ENCODE measurements around the gene SORBS1. TPM values are rescaled to one million over a fixed set of nuclear protein-coding genes. Genes with fewer than 3 reads are reported as not detected.

SORBS1 gene
- total RNA-seq, 4 donors from 2014 or later: 28.1 to 92.5 (median 41.7) TPM

- no peaks in the 10 kb centered on the region for H3K27me3 ChIP-seq
- TF ChIP-seq POLR2AphosphoS5 (IDR thresholded peaks at IDR 0.05) (no peak), POLR2A (IDR thresholded peaks at IDR 0.05) (no peak), EP300 (IDR thresholded peaks at IDR 0.05) (no peak)
- TF ChIP-seq, protein P1, sequence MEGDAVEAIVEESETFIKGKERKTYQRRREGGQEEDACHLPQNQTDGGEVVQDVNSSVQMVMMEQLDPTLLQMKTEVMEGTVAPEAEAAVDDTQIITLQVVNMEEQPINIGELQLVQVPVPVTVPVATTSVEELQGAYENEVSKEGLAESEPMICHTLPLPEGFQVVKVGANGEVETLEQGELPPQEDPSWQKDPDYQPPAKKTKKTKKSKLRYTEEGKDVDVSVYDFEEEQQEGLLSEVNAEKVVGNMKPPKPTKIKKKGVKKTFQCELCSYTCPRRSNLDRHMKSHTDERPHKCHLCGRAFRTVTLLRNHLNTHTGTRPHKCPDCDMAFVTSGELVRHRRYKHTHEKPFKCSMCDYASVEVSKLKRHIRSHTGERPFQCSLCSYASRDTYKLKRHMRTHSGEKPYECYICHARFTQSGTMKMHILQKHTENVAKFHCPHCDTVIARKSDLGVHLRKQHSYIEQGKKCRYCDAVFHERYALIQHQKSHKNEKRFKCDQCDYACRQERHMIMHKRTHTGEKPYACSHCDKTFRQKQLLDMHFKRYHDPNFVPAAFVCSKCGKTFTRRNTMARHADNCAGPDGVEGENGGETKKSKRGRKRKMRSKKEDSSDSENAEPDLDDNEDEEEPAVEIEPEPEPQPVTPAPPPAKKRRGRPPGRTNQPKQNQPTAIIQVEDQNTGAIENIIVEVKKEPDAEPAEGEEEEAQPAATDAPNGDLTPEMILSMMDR (IDR thresholded peaks at IDR 0.05): no peak
- DNase-seq (ENCODE audit: low spot score in 2 of 2): no peak
- H3K4me1 ChIP-seq: peaks cover 4% of the 10 kb centered on the region
- no peak overlapping the region for H3K27ac ChIP-seq
- H3K4me3 ChIP-seq: no peak overlapping the region
- WGBS: 81% methylated on average over 7 of the region's 10 CpGs
- H3K36me3 ChIP-seq: peaks cover 22% of the 10 kb centered on the region
- H3K9me3 ChIP-seq: no peaks in the 10 kb centered on the region
These were observed 165.2 kb downstream of the SORBS1 start for GRCh38 chr10:95395947-95396449.

GRCh38 chr10:95394161-95394880 lies 166.8 kb downstream of the SORBS1 start:
- Histone ChIP-seq H3K27ac (no peak overlapping the region), H3K9me3 (no peaks in the 10 kb centered on the region), H3K27me3 (no peaks in the 10 kb centered on the region), H3K4me3 (no peak overlapping the region), H3K36me3 (peaks cover 22% of the 10 kb centered on the region), H3K4me1 (peaks cover 12% of the 10 kb centered on the region)
- WGBS: 85% methylated on average over 6 of the region's 6 CpGs
- TF ChIP-seq, protein P1 (IDR thresholded peaks at IDR 0.05): no peak
- no peak for TF ChIP-seq POLR2AphosphoS5 (IDR thresholded peaks at IDR 0.05)
- TF ChIP-seq EP300 (IDR thresholded peaks at IDR 0.05): no peak
- TF ChIP-seq POLR2A (IDR thresholded peaks at IDR 0.05): no peak
- no peak for DNase-seq (ENCODE audit: low spot score in 2 of 2)

GRCh38 chr10:95392681-95393164 lies 168.4 kb downstream of the SORBS1 start:
- no peak for DNase-seq (ENCODE audit: low spot score in 2 of 2)
- Histone ChIP-seq H3K4me1 (peaks cover 19% of the 10 kb centered on the region), H3K27ac (no peak overlapping the region), H3K36me3 (peaks cover 8% of the 10 kb centered on the region), H3K27me3 (no peaks in the 10 kb centered on the region), H3K9me3 (no peaks in the 10 kb centered on the region), H3K4me3 (no peak overlapping the region)
- 70% methylated on average over 7 of the region's 7 CpGs for WGBS
- no peak for TF ChIP-seq POLR2A (IDR thresholded peaks at IDR 0.05)
- no peak for TF ChIP-seq POLR2AphosphoS5 (IDR thresholded peaks at IDR 0.05)
- TF ChIP-seq, protein P1 (IDR thresholded peaks at IDR 0.05): no peak
- TF ChIP-seq EP300 (IDR thresholded peaks at IDR 0.05): no peak

- TF ChIP-seq EP300 (IDR thresholded peaks at IDR 0.05): no peak
- no peak for TF ChIP-seq POLR2AphosphoS5 (IDR thresholded peaks at IDR 0.05)
- TF ChIP-seq POLR2A (IDR thresholded peaks at IDR 0.05): no peak
- TF ChIP-seq, protein P1 (IDR thresholded peaks at IDR 0.05): no peak
- Histone ChIP-seq H3K9me3 (no peaks in the 10 kb centered on the region), H3K27ac (no peak overlapping the region), H3K4me1 (peaks cover 19% of the 10 kb centered on the region), H3K27me3 (no peaks in the 10 kb centered on the region), H3K36me3 (peaks cover 7% of the 10 kb centered on the region), H3K4me3 (no peak overlapping the region)
- DNase-seq (ENCODE audit: low spot score in 2 of 2): no peak
- 81% methylated on average over 3 of the region's 3 CpGs for WGBS
These were observed 169.0 kb downstream of the SORBS1 start for GRCh38 chr10:95392217-95392584.

- peaks cover 2% of the 10 kb centered on the region for H3K36me3 ChIP-seq
- DNase-seq (ENCODE audit: low spot score in 2 of 2): no peak
- WGBS: 53% methylated on average over 4 of the region's 4 CpGs
These were observed 169.5 kb downstream of the SORBS1 start for GRCh38 chr10:95391581-95392216.

More at GRCh38 chr10:95391581-95392216, 169.5 kb downstream of the SORBS1 start:
- Histone ChIP-seq H3K27ac (no peak overlapping the region), H3K9me3 (no peaks in the 10 kb centered on the region), H3K4me3 (no peak overlapping the region), H3K4me1 (peaks cover 19% of the 10 kb centered on the region), H3K27me3 (no peaks in the 10 kb centered on the region)
- TF ChIP-seq POLR2A (IDR thresholded peaks at IDR 0.05) (no peak), POLR2AphosphoS5 (IDR thresholded peaks at IDR 0.05) (no peak), EP300 (IDR thresholded peaks at IDR 0.05) (no peak)
- TF ChIP-seq, protein P1 (IDR thresholded peaks at IDR 0.05): no peak

Data from suprapubic skin (tissue), 4 donors.